Adrenal gland (tissue), 5 donors: Measurements from ENCODE around the gene IPCEF1.

Source experiments
- CTCF ChIP-seq, 6 experiments: fragments of 450-650 bp in 4 of 6; fragments of 200-600 bp in 2 of 6; sonication (generic) in 1 of 6; IDR thresholded peaks; 1 replicate in 5 of 6; 2 replicates in 1 of 6; pipeline versions ENCODE4 v1.5.1 to v1.8.0; 2016 to 2021; ENCODE audit warnings: antibody characterized with exemption in 6 of 6, mild to moderate bottlenecking in 2 of 6, moderate library complexity in 1 of 6
- POLR2A ChIP-seq, 2 donors: fragments of 450-650 bp; IDR thresholded peaks; one replicate each; pipeline ENCODE4 v1.6.1; 2017; ENCODE audit warnings: antibody characterized with exemption in 2 of 2, mild to moderate bottlenecking in 2 of 2, moderate library complexity in 1 of 2
- donor health status: DM: no; HTN: no; CAD: no.

GRCh38 chr6:154360476-154360875, 3.9 kb upstream of the IPCEF1 start:
- TF ChIP-seq POLR2A (IDR thresholded peaks at IDR 0.05) (no peak), CTCF (IDR thresholded peaks at IDR 0.05) (no peak)
